Stimulated activated CD8-positive, alpha-beta memory T cell treated with anti-CD3 and anti-CD28 coated beads, Interleukin-7, amount 100 ng/mL, for 24 hours (primary cell): ENCODE data around the gene GPR142.

Source experiments
- DNase-seq: peaks from one replicate; pipeline ENCODE4 v3.0.0-alpha.2; 2020; ENCODE audit warnings: low read depth

GPR142 gene, protein sequence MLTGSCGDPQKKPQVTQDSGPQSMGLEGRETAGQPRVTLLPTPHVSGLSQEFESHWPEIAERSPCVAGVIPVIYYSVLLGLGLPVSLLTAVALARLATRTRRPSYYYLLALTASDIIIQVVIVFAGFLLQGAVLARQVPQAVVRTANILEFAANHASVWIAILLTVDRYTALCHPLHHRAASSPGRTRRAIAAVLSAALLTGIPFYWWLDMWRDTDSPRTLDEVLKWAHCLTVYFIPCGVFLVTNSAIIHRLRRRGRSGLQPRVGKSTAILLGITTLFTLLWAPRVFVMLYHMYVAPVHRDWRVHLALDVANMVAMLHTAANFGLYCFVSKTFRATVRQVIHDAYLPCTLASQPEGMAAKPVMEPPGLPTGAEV

DNA sequence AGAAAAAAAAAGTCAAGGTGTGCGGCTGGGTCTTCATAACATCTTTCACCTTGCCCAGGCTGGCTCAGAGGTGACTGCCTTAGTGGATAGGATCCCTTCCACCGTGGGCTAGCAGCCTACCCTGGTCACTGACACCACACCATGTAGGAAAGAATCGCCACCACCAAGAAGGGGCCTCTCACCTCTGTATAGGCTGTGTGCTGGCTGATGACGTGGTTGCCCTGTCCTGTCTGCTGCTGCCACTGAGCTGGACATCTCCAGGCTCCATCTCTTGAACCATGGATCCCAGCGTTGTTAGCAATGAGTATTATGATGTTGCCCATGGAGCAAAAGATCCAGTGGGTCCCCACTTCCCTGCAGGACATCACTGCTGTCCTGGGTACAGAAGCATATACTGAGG lies at the start of gene GPR142:
TSS of gene GPR142 (plus strand) at position 301 of the 400 bp plus-strand sequence. CDS start 2,035 bp downstream, outside the sequence.
- no peak for DNase-seq

DNA sequence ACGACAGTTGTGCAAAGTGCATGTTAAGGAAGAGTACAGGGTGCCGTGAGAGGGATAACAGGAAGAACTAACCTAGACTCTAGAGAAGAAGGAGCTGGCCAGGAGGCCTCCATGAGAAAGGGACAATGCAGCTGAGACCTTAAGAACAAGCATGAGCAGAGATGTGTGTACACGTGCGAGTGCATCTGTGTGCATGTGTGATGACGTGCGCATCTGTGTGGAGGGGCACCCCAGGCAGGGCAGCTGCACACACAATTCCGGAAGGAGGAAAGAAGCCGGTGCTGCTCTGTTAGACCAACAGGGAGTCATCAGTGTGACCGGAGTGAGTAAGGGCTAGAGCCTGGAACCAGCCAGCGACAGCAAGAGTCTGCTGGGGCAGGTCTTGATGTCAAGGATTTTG lies 48.9 kb upstream of the GPR142 start:
- no peak for DNase-seq

DNA sequence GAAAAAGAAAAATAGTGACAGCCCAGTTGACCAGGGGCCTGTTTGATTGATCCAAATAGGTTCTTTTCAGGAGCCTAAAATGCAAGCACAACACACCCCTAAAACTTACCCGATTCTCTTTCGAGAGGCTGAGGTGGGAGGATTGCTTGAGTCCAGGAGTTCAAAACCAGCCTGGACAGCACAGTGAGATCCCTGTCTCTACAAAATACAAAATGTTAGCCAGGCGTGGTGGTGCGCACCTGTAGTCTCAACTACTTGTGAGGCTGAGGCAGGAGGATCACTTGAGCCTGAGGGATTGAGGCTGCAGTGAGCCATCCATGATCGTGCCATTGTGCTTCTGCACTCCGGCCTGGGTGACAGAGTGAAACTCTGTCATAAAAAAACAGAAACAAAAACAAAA lies 42.8 kb upstream of the GPR142 start:
- no peak for DNase-seq

DNA sequence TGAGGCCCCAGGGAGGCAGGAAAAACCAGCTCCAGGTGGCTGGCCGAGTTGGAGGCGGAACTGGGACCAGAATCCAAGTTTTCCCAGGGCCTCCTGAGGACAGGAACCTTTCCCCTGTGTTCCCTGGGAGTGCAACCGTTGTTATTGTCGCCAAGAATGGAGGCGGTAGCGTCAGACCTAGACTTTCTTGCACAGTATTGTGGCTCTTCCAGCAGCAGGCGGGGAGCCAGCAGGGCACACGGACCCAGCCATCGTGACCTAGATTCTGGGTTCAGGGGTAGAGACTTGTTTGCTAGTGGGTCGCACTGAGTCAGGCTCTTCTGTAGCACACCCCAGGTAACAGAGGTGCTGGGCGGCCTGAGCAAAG lies 41.9 kb upstream of the GPR142 start:
- no peak for DNase-seq

DNA sequence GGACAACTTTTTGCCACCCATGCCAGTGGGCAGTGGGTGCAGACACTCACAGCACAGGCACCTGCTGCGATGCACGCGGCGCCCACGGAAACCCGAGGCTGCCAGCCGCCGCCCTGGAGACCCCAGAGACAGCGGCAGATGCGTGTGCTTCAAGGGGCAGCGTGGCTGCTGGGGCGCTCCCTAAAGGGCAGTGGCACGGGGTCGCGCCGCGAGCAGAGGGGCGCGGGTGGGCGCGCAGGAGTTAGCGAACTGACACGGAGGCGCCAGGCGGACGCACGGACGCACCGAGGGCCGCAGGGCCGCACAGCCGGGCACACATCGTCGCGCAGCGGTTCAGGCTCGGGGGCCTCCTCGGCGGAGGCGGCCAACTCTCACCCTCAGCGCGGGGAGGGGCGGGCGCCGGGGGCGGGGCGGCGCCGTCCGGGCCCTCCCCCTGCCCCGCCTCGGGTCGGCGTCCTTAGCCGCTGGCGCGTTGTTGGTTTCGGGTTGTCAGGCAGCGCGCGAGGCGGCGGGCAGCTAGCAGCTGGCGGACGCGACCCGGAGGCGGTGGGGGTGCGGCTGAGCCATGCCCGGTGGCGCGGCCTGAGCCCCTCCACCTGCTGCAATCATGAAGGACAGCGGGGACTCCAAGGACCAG lies 41.4 kb upstream of the GPR142 start, which contains the start of gene KIF19:
TSS of gene KIF19 (plus strand) at position 484 of the 637 bp plus-strand sequence. CDS start at position 608, 124 bp downstream.
- DNase-seq, result peak; percentile 27

DNA sequence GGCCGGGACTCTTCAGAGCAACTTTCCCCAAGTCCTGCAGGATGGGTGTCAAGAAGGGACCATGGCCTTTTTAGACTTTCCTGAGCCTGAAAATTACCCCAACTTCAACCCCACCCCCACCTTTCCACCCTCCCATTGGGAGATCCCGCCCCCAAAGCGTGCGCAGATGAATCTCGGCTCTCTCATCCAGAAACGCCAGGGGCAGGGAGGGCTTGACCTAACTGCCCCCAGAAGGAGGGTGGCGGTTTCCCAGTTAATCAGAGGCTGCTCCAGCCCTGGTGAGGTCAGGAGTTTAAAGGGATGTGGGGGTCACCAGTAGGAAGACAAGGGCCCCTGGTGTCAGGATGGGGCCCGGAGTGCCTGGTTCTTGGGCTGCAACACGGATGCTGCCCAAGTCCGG lies 40.8 kb upstream of the GPR142 start:
- DNase-seq, result no peak

DNA sequence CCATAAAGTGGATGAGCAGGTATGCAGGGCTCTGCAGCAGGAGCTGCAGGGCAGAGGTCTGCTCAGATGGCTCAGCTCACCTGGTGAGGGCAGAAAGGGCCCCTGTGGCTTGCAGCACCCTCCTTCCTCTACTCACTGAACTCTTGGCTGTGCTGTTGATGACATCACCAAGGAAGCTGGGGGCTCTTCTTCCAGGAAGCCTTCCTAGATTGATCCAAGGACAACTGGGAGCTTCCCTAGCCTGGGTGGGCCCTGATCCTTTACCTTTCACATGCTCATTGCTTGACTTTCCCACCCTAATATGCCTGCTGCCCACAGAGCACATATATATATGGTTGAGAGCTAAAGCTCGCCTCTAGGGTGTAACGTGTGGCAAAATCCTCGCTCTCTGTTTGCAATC lies 38.8 kb upstream of the GPR142 start:
- DNase-seq, result no peak

DNA sequence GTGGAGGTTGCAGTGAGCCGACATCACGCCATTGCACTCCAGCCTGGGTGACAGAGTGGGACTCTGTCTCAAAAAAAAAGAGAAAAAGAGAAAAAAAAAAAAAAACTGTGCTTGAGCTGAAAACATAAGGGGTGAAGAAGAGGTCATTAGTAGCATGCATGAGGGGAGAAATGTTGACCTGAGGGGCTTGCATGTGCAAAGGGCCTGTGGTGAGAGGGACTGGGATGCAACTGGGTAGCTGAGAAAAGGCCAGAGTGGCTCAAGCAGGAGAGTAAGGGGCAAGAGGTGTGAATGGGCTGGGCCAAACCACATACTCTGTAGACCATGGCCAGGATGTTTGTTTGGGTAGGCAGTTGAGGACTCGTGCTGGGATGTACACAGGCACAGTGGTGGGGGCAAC lies 37.9 kb upstream of the GPR142 start:
- no peak for DNase-seq

DNA sequence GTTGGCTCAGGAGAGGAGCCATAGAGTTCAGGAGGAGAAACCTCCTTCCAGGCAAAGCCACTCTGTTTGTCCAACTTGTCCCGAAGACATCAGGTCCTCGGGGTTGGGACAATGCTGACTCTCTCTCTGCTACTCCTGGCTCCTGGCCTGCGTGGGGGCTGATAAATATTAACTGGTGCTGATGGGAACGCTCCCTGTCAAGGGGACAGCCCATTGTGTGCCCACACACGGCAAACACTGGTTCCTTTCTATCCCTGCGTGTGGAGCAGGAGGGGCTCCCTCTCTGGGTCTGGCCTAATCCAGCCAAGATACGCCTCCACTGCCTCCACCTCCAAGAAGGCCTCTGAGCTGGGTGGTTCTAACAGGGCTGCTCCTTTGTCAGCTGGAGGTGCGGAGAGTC lies 36.9 kb upstream of the GPR142 start:
- DNase-seq, result no peak

DNA sequence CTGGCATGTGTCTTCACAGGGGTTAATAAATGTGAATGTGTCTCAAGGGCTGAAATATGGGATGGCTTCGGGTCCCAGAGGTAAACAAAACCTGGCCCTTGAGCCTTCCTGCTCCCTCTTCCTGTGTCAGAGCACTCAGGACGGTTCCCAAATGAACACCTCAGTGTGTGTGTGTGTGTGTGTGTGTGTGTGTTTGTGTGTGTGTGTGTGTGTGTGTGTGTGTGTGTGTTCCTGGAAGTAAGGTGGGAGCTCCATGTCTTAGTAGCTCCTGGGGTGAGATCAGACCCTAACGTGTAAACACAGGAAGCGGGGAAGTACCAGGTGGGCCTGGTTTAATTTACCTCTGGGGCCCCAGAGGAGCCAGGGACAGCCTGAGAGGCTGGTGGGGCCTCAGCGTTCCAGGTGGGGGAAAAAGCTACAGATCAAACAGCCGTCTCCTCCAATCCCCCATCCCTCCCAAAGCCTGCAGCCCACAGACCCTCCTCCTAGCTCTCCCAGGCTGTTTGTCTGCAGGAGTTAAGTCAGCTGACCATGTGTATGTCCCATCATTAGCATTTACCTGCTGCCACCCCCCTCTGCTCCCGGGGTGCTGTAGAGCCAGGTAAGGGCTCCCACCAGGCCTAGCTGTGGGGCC lies 35.2 kb upstream of the GPR142 start:
- no peak for DNase-seq

DNA sequence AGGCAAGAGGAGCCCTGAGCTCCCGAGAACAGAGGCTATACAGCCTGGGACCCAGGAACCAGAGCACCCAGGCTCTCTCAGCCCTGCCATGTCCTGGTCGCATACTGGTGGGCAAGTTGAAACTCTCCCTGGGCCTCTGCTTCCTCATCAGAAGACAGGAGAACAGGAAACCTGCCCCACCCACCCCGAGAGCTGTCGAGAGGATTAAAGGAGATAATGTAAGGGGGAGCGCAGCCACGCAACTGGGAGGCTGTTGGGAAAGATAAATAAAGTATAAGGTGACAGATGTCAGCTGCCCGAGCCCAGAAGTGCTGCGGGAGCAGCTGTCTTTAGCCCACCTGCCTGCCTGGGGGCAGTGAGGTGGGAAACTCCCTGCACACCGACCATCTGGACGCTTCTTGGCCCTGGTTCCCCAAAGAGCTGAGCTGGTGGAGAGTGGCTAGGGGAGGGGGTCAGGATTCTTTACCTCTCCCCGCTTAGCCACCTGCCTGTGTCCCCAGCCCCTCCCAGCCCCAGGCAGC lies 34.5 kb upstream of the GPR142 start:
- no peak for DNase-seq

DNA sequence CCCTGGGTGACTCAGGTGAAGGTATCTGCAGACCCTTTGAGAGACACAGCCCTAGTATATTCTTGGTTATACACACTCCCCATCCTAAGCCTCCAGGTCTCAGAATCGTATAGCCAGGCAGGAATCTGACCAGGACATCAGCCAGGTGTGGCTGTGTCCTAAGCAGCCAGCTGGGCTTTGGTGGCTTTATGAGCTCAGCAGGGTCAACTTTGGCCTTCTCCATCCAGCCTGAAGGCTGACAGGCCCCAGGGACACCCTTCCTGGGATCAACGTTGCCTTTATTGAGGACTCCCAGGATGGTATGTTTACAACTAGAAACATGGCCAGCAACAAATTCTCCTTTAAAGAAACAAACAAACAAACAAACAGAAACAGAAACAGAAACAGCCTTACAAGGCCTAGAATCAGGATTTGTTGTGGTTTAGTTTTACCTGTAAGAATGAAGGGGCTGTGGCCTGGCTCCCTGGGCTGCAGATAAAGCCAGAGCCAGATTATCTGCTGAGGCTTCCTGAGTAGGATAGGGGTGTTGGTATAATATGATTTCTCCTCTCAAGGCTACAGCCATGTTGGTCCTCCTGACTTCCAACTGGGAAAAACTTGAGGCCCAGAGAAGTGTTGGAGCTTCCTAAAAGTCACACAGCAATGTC lies 32.8 kb upstream of the GPR142 start:
- DNase-seq, result no peak

DNA sequence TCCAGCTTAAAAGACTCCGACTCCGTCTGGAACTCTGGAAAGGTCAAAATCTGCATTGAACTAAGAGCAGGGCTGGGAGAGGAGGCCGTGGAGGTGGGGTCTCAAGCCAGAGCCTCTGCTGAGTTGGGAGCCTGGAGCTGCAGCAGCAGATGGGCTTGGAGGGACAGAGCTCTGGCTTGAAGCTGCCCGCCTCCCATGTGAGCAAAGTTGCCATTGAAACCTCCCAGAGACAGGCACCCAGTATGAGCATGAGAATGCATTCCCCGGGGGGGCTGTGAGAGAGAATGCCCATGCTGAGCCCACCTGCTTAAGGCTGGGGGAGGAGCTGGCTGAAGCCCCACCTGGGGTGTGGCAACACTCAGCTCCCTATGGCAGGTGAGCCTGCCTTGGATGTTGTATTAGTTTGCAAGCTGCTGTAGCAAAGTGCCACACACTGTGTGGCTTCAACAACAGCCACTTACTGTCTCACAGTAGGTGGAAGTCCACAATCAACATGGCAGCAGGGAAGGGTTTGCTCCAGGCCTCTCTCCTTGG lies 31.7 kb upstream of the GPR142 start:
- DNase-seq, result no peak

DNA sequence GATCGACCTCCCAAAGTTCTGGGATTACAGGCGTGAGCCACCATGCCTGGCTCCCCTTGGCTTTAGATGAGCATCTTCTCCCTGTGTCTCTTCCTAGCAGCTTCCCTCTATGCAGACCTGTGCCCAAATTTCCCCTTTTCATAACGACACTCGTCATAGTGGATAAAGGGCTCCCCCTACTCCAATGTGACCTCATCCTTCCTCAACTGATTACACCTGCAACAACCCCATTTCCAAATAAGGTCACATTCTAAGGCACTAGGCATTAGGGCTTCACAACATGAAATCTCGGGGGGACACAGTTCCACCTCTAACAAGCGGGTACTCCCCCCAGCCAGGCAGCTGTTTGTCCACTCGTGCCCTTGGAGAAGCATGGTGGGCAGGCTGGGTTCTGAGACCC lies 31.0 kb upstream of the GPR142 start:
- no peak for DNase-seq

DNA sequence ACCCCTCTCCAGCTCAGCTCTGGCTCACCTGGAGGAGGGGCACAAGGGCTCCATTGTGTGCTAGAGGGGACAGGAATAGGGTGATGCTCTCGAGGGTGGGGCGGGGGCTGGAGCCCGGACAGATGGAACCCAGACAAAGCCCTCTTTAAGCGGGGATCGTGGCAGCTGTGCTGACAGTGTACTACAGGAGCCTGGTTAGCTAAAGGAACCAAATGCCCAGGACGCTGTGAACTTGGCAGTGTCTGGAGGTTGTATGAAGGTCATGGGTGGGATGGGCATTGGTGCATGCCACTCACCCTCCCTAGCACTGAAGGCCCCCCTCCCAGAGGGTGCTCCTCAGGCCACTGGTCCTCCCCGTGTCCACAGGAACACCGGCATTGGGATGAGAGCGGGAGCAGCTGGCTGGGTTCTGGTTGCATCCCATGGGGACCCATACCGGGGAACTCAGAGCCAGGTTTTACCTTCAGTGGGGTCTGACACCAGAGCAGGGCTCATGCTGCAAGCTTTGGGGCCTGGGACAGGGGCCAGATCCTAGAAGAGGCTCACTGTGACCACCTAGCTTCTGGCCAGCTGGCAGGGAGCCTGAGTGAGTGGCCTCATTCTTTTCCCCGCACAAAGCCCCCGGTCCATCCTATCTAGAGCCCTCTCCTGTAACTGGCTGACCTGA lies 29.3 kb upstream of the GPR142 start:
- DNase-seq, result no peak

DNA sequence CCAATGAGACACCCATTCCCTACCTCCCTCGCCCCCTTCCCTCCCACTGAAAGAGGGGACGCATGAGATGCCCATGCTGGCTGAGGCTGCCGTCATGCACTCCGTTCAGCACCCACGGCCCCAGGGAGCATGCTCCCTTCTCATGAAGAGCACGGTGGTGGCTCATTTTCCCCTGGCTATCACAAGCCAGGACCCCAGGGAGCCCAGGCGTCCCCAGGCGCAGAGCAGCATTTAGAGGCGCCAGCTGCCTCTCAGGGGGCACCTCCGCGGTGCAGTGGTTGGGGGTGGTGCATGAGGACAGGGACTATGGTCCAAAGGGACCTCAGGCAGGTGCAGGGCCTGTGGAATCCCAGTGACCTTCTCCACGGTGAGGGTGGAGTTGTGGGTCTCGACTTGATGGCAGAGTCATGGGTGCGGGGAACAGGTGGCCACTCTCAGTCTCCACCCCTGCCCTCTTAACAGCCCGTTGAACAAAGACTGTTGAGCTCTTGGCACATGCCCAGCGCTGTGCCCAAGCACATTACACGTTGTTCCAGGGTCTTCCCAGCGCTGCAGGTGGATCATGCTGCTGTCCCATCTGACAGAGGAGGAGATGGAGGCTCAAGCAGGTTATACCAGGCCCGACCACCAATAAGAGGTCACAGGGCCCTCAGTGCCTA lies 27.6 kb upstream of the GPR142 start:
- no peak for DNase-seq

DNA sequence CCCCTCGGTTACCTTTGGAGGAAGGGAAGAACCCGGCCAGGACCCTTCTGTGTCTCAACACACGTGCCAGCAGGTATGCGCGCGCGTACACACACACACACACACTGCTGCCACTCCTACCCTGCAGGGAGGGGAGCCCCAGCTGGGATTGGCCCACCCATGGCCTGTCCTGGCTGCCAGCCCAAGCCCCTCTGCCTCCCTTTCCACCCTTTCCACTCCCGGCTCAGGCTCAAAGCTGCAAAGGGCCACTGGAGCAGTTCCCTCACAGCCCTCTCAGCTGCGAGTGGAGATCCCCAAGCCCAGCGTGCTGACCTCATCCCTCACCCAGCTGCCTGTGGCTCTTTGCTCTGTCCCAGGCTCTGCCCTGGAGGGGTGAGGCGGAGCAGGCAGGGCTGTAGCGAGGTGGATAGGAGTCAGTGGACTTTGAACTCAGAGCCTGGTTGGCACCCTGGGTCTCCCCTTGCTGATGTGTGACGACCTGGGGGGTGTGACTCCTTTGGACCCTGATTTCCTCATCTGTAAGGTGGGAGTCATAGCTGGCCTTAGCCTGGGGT lies 26.8 kb upstream of the GPR142 start:
- no peak for DNase-seq

DNA sequence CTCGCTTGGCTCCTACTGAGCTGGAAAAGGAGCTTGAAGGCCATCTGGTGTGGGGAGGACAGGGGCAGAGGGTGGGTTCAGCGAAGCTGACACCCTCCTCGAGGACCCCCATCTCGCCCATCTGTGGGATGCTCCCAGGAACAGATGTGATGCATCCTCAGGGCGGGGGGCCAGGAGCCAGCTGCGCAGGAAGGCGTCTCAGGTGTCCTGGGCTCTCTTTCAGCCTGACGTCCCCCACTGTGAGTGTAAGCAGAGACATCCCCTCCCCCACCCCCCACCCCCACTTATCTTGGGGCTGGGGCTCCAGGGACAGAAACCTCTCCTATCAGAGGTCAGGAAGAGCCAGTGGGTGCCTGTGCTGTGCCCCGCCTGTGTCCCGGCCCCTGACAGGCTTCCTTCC lies 25.1 kb upstream of the GPR142 start:
- DNase-seq, result no peak

DNA sequence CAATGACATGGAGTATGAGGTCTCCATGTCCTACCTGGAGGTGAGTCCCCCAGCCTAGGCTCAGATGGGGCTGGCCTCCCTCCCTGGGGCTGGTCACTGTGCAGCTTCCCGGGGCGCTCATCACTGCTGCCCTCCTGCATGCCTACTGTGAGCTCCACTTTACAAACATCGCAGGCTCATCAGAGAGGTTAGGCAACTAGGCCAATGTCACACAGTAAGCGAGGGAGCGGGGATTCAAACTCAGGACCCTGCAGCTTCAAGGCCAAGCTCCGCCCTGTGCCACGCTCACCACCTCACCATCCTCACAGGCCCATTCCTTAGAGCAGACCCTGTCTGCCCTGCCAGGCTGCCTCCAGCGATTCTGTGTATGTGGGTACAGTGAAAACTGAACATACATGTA lies 24.2 kb upstream of the GPR142 start:
- DNase-seq, result no peak

DNA sequence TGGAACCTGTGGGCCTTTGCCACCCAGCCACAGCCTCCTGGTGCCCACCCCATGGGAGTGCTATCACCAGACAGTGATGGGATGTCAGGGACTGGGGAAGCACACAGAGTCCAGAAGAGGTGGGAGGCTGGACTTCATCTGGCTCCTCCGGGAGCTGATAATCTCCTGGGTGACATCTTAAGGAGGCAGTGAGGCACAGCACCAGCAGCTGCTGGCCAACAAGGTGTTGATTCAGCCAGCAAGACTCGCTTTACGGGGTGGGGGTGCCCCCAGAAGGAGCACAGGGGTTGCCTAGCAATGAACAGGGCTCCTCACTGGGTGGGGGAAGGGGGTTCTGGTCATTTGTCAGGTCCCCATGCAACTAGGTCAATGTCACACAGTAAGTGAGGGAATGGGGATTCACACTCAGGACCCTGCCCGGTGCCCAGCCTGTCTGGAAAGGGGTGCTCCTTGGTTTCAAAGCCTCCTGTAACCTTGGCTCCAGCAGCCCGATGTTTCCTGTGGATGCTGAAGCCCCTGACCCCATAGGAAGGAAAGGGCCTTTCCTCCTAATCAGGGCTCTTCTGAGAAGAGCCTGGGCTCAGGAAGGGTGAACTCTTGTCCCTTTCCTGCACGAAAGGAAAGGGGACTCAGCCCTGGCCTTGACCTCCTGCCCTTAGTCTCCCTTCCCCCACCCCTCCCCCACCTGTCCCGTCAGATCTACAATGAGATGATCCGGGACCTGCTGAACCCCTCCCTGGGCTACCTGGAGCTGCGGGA lies 23.6 kb upstream of the GPR142 start:
- no peak for DNase-seq
